Heart right ventricle (tissue), 16 donors: ENCODE data around the gene TMEM72. TPM values are rescaled to one million over a fixed set of nuclear protein-coding genes. Genes with fewer than 3 reads are reported as not detected.

ENCODE experiments used
- ATAC-seq, 8 donors: fragments of 200-7000 bp; cut with Tn5 transposase; one replicate each; pipeline ENCODE4 v1.9.1; 2020; ENCODE audit warnings: mild to moderate bottlenecking in 8 of 8, moderate library complexity in 8 of 8, moderate number of reproducible peaks in 1 of 8
- DNase-seq, 2 donors: peaks; one replicate each; pipeline ENCODE4 v3.0.0-alpha.2; 2020
- H3K27ac ChIP-seq, 10 donors: fragments of 200-600 bp; sonication (generic) in 2 of 10; one replicate each; pipeline versions ENCODE4 v1.5.0 to v1.8.0; 2020 to 2022; ENCODE audit warnings: mild to moderate bottlenecking in 3 of 10
- H3K27me3 ChIP-seq, 7 donors: fragments of 200-600 bp; one replicate each; pipeline ENCODE4 v1.8.0; 2021 to 2022; ENCODE audit warnings: mild to moderate bottlenecking in 2 of 7
- H3K36me3 ChIP-seq, 9 donors: fragments of 200-600 bp; sonication (generic) in 1 of 9; one replicate each; pipeline versions ENCODE4 v1.5.0 to v1.8.0; 2020 to 2022; ENCODE audit warnings: mild to moderate bottlenecking in 2 of 9
- H3K4me1 ChIP-seq, 9 donors: fragments of 200-600 bp; sonication (generic) in 1 of 9; one replicate each; pipeline versions ENCODE4 v1.5.0 to v1.8.0; 2020 to 2022; ENCODE audit warnings: mild to moderate bottlenecking in 4 of 9
- H3K4me3 ChIP-seq, 10 donors: fragments of 200-600 bp; sonication (generic) in 2 of 10; one replicate each; pipeline versions ENCODE4 v1.5.0 to v1.8.0; 2020 to 2022; ENCODE audit warnings: mild to moderate bottlenecking in 7 of 10, moderate library complexity in 2 of 10
- H3K9me3 ChIP-seq, 11 donors: fragments of 200-600 bp in 10 of 11; sonication (generic) in 2 of 11; one replicate each; pipeline versions ENCODE4 v1.5.0 to v1.8.0; 2013 to 2022; ENCODE audit warnings: mild to moderate bottlenecking in 2 of 11, control low read depth in 1 of 11, moderate library complexity in 1 of 11
- CTCF ChIP-seq, 9 donors: fragments of 200-600 bp; sonication (generic) in 2 of 9; IDR thresholded peaks; one replicate each; pipeline versions ENCODE4 v1.5.0 to v1.8.0; 2021 to 2022; ENCODE audit warnings: antibody characterized with exemption in 9 of 9, mild to moderate bottlenecking in 5 of 9, moderate library complexity in 1 of 9
- WGBS, 2 donors: extraction: QIAGEN DNeasy Blood & Tissue Kit; methylation state at CpG; one replicate each; pipeline ENCODE4 v1.1.7; 2013; ENCODE audit warnings: inconsistent platforms in 1 of 2; 5-methylcytosine and 5-hydroxymethylcytosine counted together
- intact Hi-C, 10 donors: fragments of 100-400 bp; cut with DNase I; formaldehyde crosslinking; loops; one replicate each; pipeline versions ENCODE4 v1.11.1 to v1.14.2; 2022
- polyA plus RNA-seq, 2 donors: library from polyadenylated mRNA; stranded (reverse); fragments of 200-250 nt; gene quantifications; one replicate each; pipeline ENCODE4 v1.2.3, GENCODE V29; 2013
- total RNA-seq, 10 donors: library from RNA; stranded (reverse); fragmentation: NEBNext Ultra II Directional in 3 of 10; extraction: Animal tissue kit (Norgen Biotek cat#: 25700) in 3 of 10; gene quantifications; one replicate each; pipeline versions ENCODE4 v1.2.1 to v1.2.4, GENCODE V29; 2021 to 2023
- donor health status: Arrhythmogenic right ventricular cardiomyopathy.
- donor health status: ischemic (EF 13 %, LVEDD 7.1; RV severe dilation, severe dysfunction).
- donor health status: healthy with polysubstance abuse.
- donor health status: DM: no; HTN: yes; CAD: no.
- donor health status: DM: no; HTN: no; CAD: no.
- donor health status: ischemic (EF 25% LVEDD 6.9; RV normal size, moderate dysfunction).
- donor health status: ischemic (EF 25% LVEDD 5.7; RV mildly dilated, moderate dysfunction).
- donor health status: healthy.
- donor health status: DM: yes; HTN: yes; CAD: no.
- donor health status: Ischemic cardiomyopathy.
- donor health status: ischemic (EF 35%, LVEDD 5.7; RV mildly dilated, moderate dysfunction).
- donor health status: nonischemic (EF 11% LVEDD 7.7; RV severe dilation, severe dysfunction).
- donor health status: DM: yes; HTN: yes; CAD: no.
- donor health status: PGD.
- donor health status: ischemic (EF 29% LVEDD 5.4; RV normal size, mild dysfunction).
- donor health status: nonischemic (EF 23%, LVEDD 6.1; RV moderate dilation, normal function).

Gene TMEM72
- total and polyA plus RNA-seq, 12 donors: 0.17 to 0.22 TPM; not detected in 10

- no peak for DNase-seq
- Histone ChIP-seq H3K4me3 (no peak overlapping the region), H3K27me3 (no peaks in the 10 kb centered on the region), H3K36me3 (no peaks in the 10 kb centered on the region), H3K4me1 (peaks cover 9 to 76% (median 43%) of the 10 kb centered on the region in 9 donors), H3K27ac (peak overlapping the region in 8 of 10 donors; percentile 22 to 76 (median 62)), H3K9me3 (no peaks in the 10 kb centered on the region)
- no peak for TF ChIP-seq CTCF (IDR thresholded peaks at IDR 0.05)
- ATAC-seq: no peak
- 84 to 92% methylated on average over 7 of the region's 7 CpGs for WGBS, 2 donors
- intact Hi-C loops: loop anchor here in 2 of 10 donors (5.0 to 10.0 kb wide), 4 partner anchors 36 to 298 kb away; partner anchors contain the start of gene ZNF22 (in 1 of the 2)
These were observed 25.3 kb downstream of the TMEM72 start for GRCh38 chr10:44936314-44936975.

- no peak for TF ChIP-seq CTCF (IDR thresholded peaks at IDR 0.05)
- WGBS, 2 donors: 82 to 87% methylated on average over 9 of the region's 9 CpGs
These were observed 26.3 kb downstream of the TMEM72 start for GRCh38 chr10:44937196-44938005.

GRCh38 chr10:44938956-44939355 is 27.8 kb downstream of the TMEM72 start:
- peak overlapping the region in 1 of 10 donors; percentile 75 for H3K27ac ChIP-seq
- ATAC-seq (no peak), DNase-seq (no peak)
- peaks cover 9 to 59% (median 26%) of the 10 kb centered on the region in 9 donors for H3K4me1 ChIP-seq
- WGBS, 2 donors: 87 to 94% methylated on average over 7 of the region's 7 CpGs
- H3K9me3 ChIP-seq: peaks cover 0 to 3% (median 0%) of the 10 kb centered on the region in 11 donors
- H3K36me3 ChIP-seq: no peaks in the 10 kb centered on the region
- intact Hi-C loops: loop anchor here in 2 of 10 donors (5.0 to 10.0 kb wide), 4 partner anchors 33 to 296 kb away; partner anchors contain the start of gene ZNF22 (in 1 of the 2)
- TF ChIP-seq CTCF (IDR thresholded peaks at IDR 0.05): no peak
- H3K27me3 ChIP-seq: no peaks in the 10 kb centered on the region
- H3K4me3 ChIP-seq: no peak overlapping the region

More at GRCh38 chr10:44937196-44938005, 26.3 kb downstream of the TMEM72 start:
- no peaks in the 10 kb centered on the region for H3K36me3 ChIP-seq
- peak overlapping the region in 1 of 10 donors; percentile 29 for H3K27ac ChIP-seq
- peaks cover 9 to 74% (median 41%) of the 10 kb centered on the region in 9 donors for H3K4me1 ChIP-seq
- DNase-seq: no peak
- no peak overlapping the region for H3K4me3 ChIP-seq
- ATAC-seq: no peak
- H3K9me3 ChIP-seq: no peaks in the 10 kb centered on the region
- intact Hi-C loops: loop anchor here in 2 of 10 donors (5.0 to 10.0 kb wide), 4 partner anchors 35 to 297 kb away; partner anchors contain the start of gene ZNF22 (in 1 of the 2)
- H3K27me3 ChIP-seq: no peaks in the 10 kb centered on the region
